Measurements from ENCODE around the gene BCAR1. TPM values are rescaled to one million over a fixed set of nuclear protein-coding genes. Genes with fewer than 3 reads are reported as not detected.
"Not testable (repeated sequence)": the region's sequence is repeated elsewhere in the genome, so short reads cannot be mapped to it uniquely, and the experiment has no call there.

Gene BCAR1
- total RNA-seq, 1 experiment from 2014 or later = 95.6 TPM

- Mint-ChIP-seq H3K4me1 (peaks cover 44% of the 10 kb centered on the region), H3K27ac (no peak overlapping the region), H3K4me3 (no peak overlapping the region), H3K9me3 (no peaks in the 10 kb centered on the region), H3K27me3 (ENCODE audit: low read depth) (no peaks in the 10 kb centered on the region), H3K36me3 (peaks cover 37% of the 10 kb centered on the region)
- ATAC-seq (no peak), DNase-seq (ENCODE audit: low spot score) (no peak)
- ChIA-PET CTCF (no interaction called here), POLR2A (no interaction called here)
- TF ChIP-seq MYBL2 (CRISPR knock-in tag; IDR thresholded peaks at IDR 0.05) (no peak), ZNF121 (CRISPR knock-in tag; IDR thresholded peaks at IDR 0.05) (no peak), NFATC4 (CRISPR knock-in tag; IDR thresholded peaks at IDR 0.05) (no peak), MXD4 (CRISPR knock-in tag; IDR thresholded peaks at IDR 0.05; ENCODE audit: borderline replicate concordance) (no peak), FOXJ3 (CRISPR knock-in tag; IDR thresholded peaks at IDR 0.05; ENCODE audit: borderline replicate concordance) (no peak), CBFB (CRISPR knock-in tag; IDR thresholded peaks at IDR 0.05; ENCODE audit: low read depth) (no peak), RELA (CRISPR knock-in tag; IDR thresholded peaks at IDR 0.05; ENCODE audit: borderline replicate concordance) (no peak), GRHL2 (CRISPR knock-in tag; IDR thresholded peaks at IDR 0.05; ENCODE audit: insufficient replicate concordance, severe bottlenecking) (no peak), TCF7 (CRISPR knock-in tag; IDR thresholded peaks at IDR 0.05; ENCODE audit: low read depth) (no peak)
- TF ChIP-seq, protein P1, sequence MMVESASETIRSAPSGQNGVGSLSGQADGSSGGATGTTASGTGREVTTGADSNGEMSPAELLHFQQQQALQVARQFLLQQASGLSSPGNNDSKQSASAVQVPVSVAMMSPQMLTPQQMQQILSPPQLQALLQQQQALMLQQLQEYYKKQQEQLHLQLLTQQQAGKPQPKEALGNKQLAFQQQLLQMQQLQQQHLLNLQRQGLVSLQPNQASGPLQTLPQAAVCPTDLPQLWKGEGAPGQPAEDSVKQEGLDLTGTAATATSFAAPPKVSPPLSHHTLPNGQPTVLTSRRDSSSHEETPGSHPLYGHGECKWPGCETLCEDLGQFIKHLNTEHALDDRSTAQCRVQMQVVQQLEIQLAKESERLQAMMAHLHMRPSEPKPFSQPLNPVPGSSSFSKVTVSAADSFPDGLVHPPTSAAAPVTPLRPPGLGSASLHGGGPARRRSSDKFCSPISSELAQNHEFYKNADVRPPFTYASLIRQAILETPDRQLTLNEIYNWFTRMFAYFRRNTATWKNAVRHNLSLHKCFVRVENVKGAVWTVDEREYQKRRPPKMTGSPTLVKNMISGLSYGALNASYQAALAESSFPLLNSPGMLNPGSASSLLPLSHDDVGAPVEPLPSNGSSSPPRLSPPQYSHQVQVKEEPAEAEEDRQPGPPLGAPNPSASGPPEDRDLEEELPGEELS (CRISPR knock-in tag; IDR thresholded peaks at IDR 0.05) = no peak
- TF ChIP-seq, protein P2, sequence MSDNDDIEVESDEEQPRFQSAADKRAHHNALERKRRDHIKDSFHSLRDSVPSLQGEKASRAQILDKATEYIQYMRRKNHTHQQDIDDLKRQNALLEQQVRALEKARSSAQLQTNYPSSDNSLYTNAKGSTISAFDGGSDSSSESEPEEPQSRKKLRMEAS (CRISPR knock-in tag; IDR thresholded peaks at IDR 0.05) = no peak
Observed at GRCh38 chr16:75241412-75241811, 10.0 kb downstream of the BCAR1 start.

DNA sequence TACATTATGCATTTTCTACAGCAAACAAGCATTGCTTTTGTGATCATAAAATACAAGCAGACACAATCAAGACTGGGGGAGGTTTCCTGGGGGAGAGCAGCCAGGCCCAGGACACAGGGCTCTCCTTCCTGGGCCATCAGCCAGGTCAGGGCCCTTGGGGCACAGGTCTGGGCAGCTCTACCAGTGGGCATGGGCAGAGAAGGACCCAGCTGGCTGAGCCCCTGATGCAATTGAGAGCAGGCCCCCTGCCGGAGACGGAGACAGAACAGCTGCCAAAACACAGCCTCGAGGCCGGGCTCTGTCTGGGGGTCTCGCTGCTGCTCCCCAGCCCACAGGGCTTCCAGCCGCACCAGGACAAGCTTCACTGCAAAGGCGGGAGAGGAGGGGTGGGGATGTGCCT lies 10.8 kb downstream of the BCAR1 start:
- H3K4me3 Mint-ChIP-seq; CTCF ChIA-PET; H3K9me3 Mint-ChIP-seq; ATAC-seq; POLR2A ChIA-PET; DNase-seq (ENCODE audit: low spot score); H3K27me3 Mint-ChIP-seq (ENCODE audit: low read depth): not testable (repeated sequence)
- peaks cover 44% of the 10 kb centered on the region for H3K36me3 Mint-ChIP-seq
- H3K4me1 Mint-ChIP-seq = peaks cover 36% of the 10 kb centered on the region
- peak overlapping the region; percentile 95 for H3K27ac Mint-ChIP-seq

DNA sequence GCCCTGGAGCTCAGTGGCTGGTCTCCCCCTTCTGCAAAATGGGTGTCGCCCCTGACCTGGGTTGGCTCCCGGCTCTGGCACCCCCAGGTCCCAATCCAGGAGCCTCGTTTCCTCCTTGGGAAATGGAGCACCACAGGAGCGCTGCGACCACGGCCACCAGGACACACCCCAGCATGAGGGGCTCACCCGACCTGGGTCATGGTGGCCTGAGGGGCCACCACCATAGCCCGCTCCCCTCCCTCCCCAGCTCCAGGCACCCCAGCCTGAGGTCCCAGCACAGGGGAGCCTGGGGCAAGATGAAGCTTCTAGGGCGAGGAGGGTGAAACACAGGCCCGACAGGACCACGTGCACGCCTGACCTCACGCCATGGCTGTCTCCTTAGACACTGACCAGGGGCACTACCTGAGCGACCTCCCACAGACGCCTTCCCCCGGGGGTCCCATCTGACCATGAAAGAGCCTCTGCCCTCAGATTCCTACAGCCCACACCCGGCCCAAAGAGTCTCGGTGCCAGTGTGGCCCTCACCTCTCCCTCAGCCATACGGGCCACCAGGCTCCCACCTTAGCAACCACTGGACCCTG lies 11.8 kb downstream of the BCAR1 start:
- TF ChIP-seq ZNF281 (CRISPR knock-in tag; IDR thresholded peaks at IDR 0.05) = no peak
- TF ChIP-seq ERG (CRISPR knock-in tag; IDR thresholded peaks at IDR 0.05) = no peak
- no peak for TF ChIP-seq IRF2 (CRISPR knock-in tag; IDR thresholded peaks at IDR 0.05; ENCODE audit: borderline replicate concordance, low read depth)
- no peak for TF ChIP-seq FOXJ3 (CRISPR knock-in tag; IDR thresholded peaks at IDR 0.05; ENCODE audit: borderline replicate concordance)
- TF ChIP-seq TEAD4 (CRISPR knock-in tag; IDR thresholded peaks at IDR 0.05) = no peak
- no peak for TF ChIP-seq ELF4 (CRISPR knock-in tag; IDR thresholded peaks at IDR 0.05; ENCODE audit: low read depth)
- no peak for TF ChIP-seq RELA (CRISPR knock-in tag; IDR thresholded peaks at IDR 0.05; ENCODE audit: borderline replicate concordance)
- Mint-ChIP-seq H3K4me1 (peaks cover 32% of the 10 kb centered on the region), H3K9me3 (no peaks in the 10 kb centered on the region), H3K36me3 (peaks cover 44% of the 10 kb centered on the region), H3K4me3 (no peak overlapping the region), H3K27ac (peak overlapping the region; percentile 95), H3K27me3 (ENCODE audit: low read depth) (no peaks in the 10 kb centered on the region)
- ChIA-PET CTCF (interaction anchor here (1.0 to 1.4 kb wide), 3 partner anchors 41 to 226 kb away, joined by 3 to 4 read pairs (median 4); partner anchors contain the start of gene TMEM170A), POLR2A (interaction anchor here (0.9 kb wide), 1 partner anchor 11 kb away, joined by 3 read pairs; no protein-coding TSS in a partner anchor)
- DNase-seq (ENCODE audit: low spot score) (no peak), ATAC-seq (no peak)

All from WTC11 (cell line).